ENCODE results near the gene CGB5. TPM values are rescaled to one million over a fixed set of nuclear protein-coding genes. Genes with fewer than 3 reads are reported as not detected.

The CGB5 gene
- total and polyA plus RNA-seq, 9 of the 15 experiments (the other 6 are each of a cell fraction or from before 2014, with no cell fraction given): not detected

Small RNA genes lying within 50 kb of the gene (microRNA-seq; reads per million reads assigned to microRNA genes)
- gene MIR6798 (ENCODE audit: borderline microRNAs expressed): not detected

Small RNA genes lying within 50 kb of the gene (small RNA-seq; reads per million reads assigned to genes)
- gene MIR6798 (0.15 reads per million), gene RN7SL708P (not detected)

Other genes with a start within 250 kb of the CGB5 start
Only the 7 nearest of the 25 such genes appear.
- 0.54 TPM in 1 of 2 replicates, not detected in the other for gene LHB, start 26.8 kb upstream of the CGB5 start, total RNA-seq (2014; rRNA removed)
- not detected in 2 replicates for gene LHB, start 26.8 kb upstream of the CGB5 start, total RNA-seq (2014; rRNA removed; fragmentation: Illumina TruSeq; extraction: Trizol)
- not detected in 2 replicates for gene LHB, start 26.8 kb upstream of the CGB5 start, total RNA-seq (2015; rRNA removed; fragmentation: Illumina TruSeq; extraction: Trizol)
- not detected in 2 replicates for gene LHB, start 26.8 kb upstream of the CGB5 start, total RNA-seq (2021)
- not detected in 2 replicates for gene LHB, start 26.8 kb upstream of the CGB5 start, polyA plus RNA-seq (2011; rRNA removed)
- gene LHB, start 26.8 kb upstream of the CGB5 start, polyA plus RNA-seq (2014; fragmentation: Illumina TruSeq; extraction: Trizol): not detected in 2 replicates
- gene LHB, start 26.8 kb upstream of the CGB5 start, polyA plus RNA-seq (2014; fragmentation: Nextera tagmentation; extraction: Ambion mirVana): not detected
- not detected in 2 replicates for gene LHB, start 26.8 kb upstream of the CGB5 start, polyA plus RNA-seq (2014; rRNA removed)
- not detected in 2 replicates for gene CGB3, start 19.5 kb upstream of the CGB5 start, total RNA-seq (2014; rRNA removed)
- gene CGB3, start 19.5 kb upstream of the CGB5 start, total RNA-seq (2014; rRNA removed; fragmentation: Illumina TruSeq; extraction: Trizol): not detected in 2 replicates
- not detected in 2 replicates for gene CGB3, start 19.5 kb upstream of the CGB5 start, total RNA-seq (2015; rRNA removed; fragmentation: Illumina TruSeq; extraction: Trizol)
- not detected in 2 replicates for gene CGB3, start 19.5 kb upstream of the CGB5 start, total RNA-seq (2021)
- gene CGB3, start 19.5 kb upstream of the CGB5 start, polyA plus RNA-seq (2011; rRNA removed): not detected in 2 replicates
- gene CGB3, start 19.5 kb upstream of the CGB5 start, polyA plus RNA-seq (2014; fragmentation: Illumina TruSeq; extraction: Trizol): not detected in 2 replicates
- gene CGB3, start 19.5 kb upstream of the CGB5 start, polyA plus RNA-seq (2014; fragmentation: Nextera tagmentation; extraction: Ambion mirVana): not detected
- gene CGB3, start 19.5 kb upstream of the CGB5 start, polyA plus RNA-seq (2014; rRNA removed): not detected in 2 replicates
- gene CGB2, start 12.0 kb upstream of the CGB5 start, total RNA-seq (2014; rRNA removed): 0.65 TPM in 1 of 2 replicates, not detected in the other
- not detected in 2 replicates for gene CGB2, start 12.0 kb upstream of the CGB5 start, total RNA-seq (2014; rRNA removed; fragmentation: Illumina TruSeq; extraction: Trizol)
- not detected in 2 replicates for gene CGB2, start 12.0 kb upstream of the CGB5 start, total RNA-seq (2015; rRNA removed; fragmentation: Illumina TruSeq; extraction: Trizol)
- gene CGB2, start 12.0 kb upstream of the CGB5 start, total RNA-seq (2021): not detected in 2 replicates
- gene CGB2, start 12.0 kb upstream of the CGB5 start, polyA plus RNA-seq (2011; rRNA removed): 0.20 TPM in 1 of 2 replicates, not detected in the other
- 0.22 and 0.33 TPM in 2 replicates for gene CGB2, start 12.0 kb upstream of the CGB5 start, polyA plus RNA-seq (2014; fragmentation: Illumina TruSeq; extraction: Trizol)
- not detected for gene CGB2, start 12.0 kb upstream of the CGB5 start, polyA plus RNA-seq (2014; fragmentation: Nextera tagmentation; extraction: Ambion mirVana)
- not detected in 2 replicates for gene CGB2, start 12.0 kb upstream of the CGB5 start, polyA plus RNA-seq (2014; rRNA removed)
- not detected in 2 replicates for gene CGB1, start 7.0 kb upstream of the CGB5 start, total RNA-seq (2014; rRNA removed)
- not detected in 2 replicates for gene CGB1, start 7.0 kb upstream of the CGB5 start, total RNA-seq (2014; rRNA removed; fragmentation: Illumina TruSeq; extraction: Trizol)
- not detected in 2 replicates for gene CGB1, start 7.0 kb upstream of the CGB5 start, total RNA-seq (2015; rRNA removed; fragmentation: Illumina TruSeq; extraction: Trizol)
- gene CGB1, start 7.0 kb upstream of the CGB5 start, total RNA-seq (2021): not detected in 2 replicates
- not detected in 2 replicates for gene CGB1, start 7.0 kb upstream of the CGB5 start, polyA plus RNA-seq (2011; rRNA removed)
- not detected in 2 replicates for gene CGB1, start 7.0 kb upstream of the CGB5 start, polyA plus RNA-seq (2014; fragmentation: Illumina TruSeq; extraction: Trizol)
- gene CGB1, start 7.0 kb upstream of the CGB5 start, polyA plus RNA-seq (2014; fragmentation: Nextera tagmentation; extraction: Ambion mirVana): not detected
- not detected in 2 replicates for gene CGB1, start 7.0 kb upstream of the CGB5 start, polyA plus RNA-seq (2014; rRNA removed)
- gene CGB8, start 5.3 kb downstream of the CGB5 start, total RNA-seq (2014; rRNA removed): not detected in 2 replicates
- not detected in 2 replicates for gene CGB8, start 5.3 kb downstream of the CGB5 start, total RNA-seq (2014; rRNA removed; fragmentation: Illumina TruSeq; extraction: Trizol)
- gene CGB8, start 5.3 kb downstream of the CGB5 start, total RNA-seq (2015; rRNA removed; fragmentation: Illumina TruSeq; extraction: Trizol): not detected in 2 replicates
- gene CGB8, start 5.3 kb downstream of the CGB5 start, total RNA-seq (2021): not detected in 2 replicates
- not detected in 2 replicates for gene CGB8, start 5.3 kb downstream of the CGB5 start, polyA plus RNA-seq (2011; rRNA removed)
- not detected in 2 replicates for gene CGB8, start 5.3 kb downstream of the CGB5 start, polyA plus RNA-seq (2014; fragmentation: Illumina TruSeq; extraction: Trizol)
- not detected for gene CGB8, start 5.3 kb downstream of the CGB5 start, polyA plus RNA-seq (2014; fragmentation: Nextera tagmentation; extraction: Ambion mirVana)
- not detected in 2 replicates for gene CGB8, start 5.3 kb downstream of the CGB5 start, polyA plus RNA-seq (2014; rRNA removed)
- not detected in 2 replicates for gene CGB7, start 13.9 kb downstream of the CGB5 start, total RNA-seq (2014; rRNA removed)
- gene CGB7, start 13.9 kb downstream of the CGB5 start, total RNA-seq (2014; rRNA removed; fragmentation: Illumina TruSeq; extraction: Trizol): not detected in 2 replicates
- gene CGB7, start 13.9 kb downstream of the CGB5 start, total RNA-seq (2015; rRNA removed; fragmentation: Illumina TruSeq; extraction: Trizol): not detected in 2 replicates
- not detected in 2 replicates for gene CGB7, start 13.9 kb downstream of the CGB5 start, total RNA-seq (2021)
- gene CGB7, start 13.9 kb downstream of the CGB5 start, polyA plus RNA-seq (2011; rRNA removed): not detected in 2 replicates
- not detected in 2 replicates for gene CGB7, start 13.9 kb downstream of the CGB5 start, polyA plus RNA-seq (2014; fragmentation: Illumina TruSeq; extraction: Trizol)
- gene CGB7, start 13.9 kb downstream of the CGB5 start, polyA plus RNA-seq (2014; fragmentation: Nextera tagmentation; extraction: Ambion mirVana): not detected
- gene CGB7, start 13.9 kb downstream of the CGB5 start, polyA plus RNA-seq (2014; rRNA removed): not detected in 2 replicates
- gene NTF4, start 21.0 kb downstream of the CGB5 start, total RNA-seq (2014; rRNA removed): not detected in 2 replicates
- gene NTF4, start 21.0 kb downstream of the CGB5 start, total RNA-seq (2014; rRNA removed; fragmentation: Illumina TruSeq; extraction: Trizol): not detected in 2 replicates
- not detected in 2 replicates for gene NTF4, start 21.0 kb downstream of the CGB5 start, total RNA-seq (2015; rRNA removed; fragmentation: Illumina TruSeq; extraction: Trizol)
- not detected in 2 replicates for gene NTF4, start 21.0 kb downstream of the CGB5 start, total RNA-seq (2021)
- not detected in 2 replicates for gene NTF4, start 21.0 kb downstream of the CGB5 start, polyA plus RNA-seq (2011; rRNA removed)
- gene NTF4, start 21.0 kb downstream of the CGB5 start, polyA plus RNA-seq (2014; fragmentation: Illumina TruSeq; extraction: Trizol): not detected in 2 replicates
- not detected for gene NTF4, start 21.0 kb downstream of the CGB5 start, polyA plus RNA-seq (2014; fragmentation: Nextera tagmentation; extraction: Ambion mirVana)
- not detected in 2 replicates for gene NTF4, start 21.0 kb downstream of the CGB5 start, polyA plus RNA-seq (2014; rRNA removed)

All from K562 (cell line).